HepG2 (cell line): Measurements from ENCODE around the gene ADGRB3. TPM values are rescaled to one million over a fixed set of nuclear protein-coding genes. Genes with fewer than 3 reads are reported as not detected.

Experiments used
- HMG20A ChIP-seq: IDR thresholded peaks from 2 replicates; pipeline ENCODE4 v1.6.1; 2016; ENCODE audit warnings: borderline replicate concordance
- KLF12 ChIP-seq: sonication (generic); formaldehyde crosslinking; IDR thresholded peaks from 2 replicates; pipeline ENCODE4 v1.4.0; 2020; ENCODE audit warnings: missing genetic modification reagents, borderline replicate concordance
- KMT2A ChIP-seq: sonication (generic); formaldehyde crosslinking; IDR thresholded peaks from 2 replicates; pipeline ENCODE4 v1.4.0; 2020; ENCODE audit warnings: missing genetic modification reagents
- MAF1 ChIP-seq: sonication (generic); formaldehyde crosslinking; IDR thresholded peaks from 2 replicates; pipeline ENCODE4 v1.5.0; 2020; ENCODE audit warnings: missing genetic modification reagents, borderline replicate concordance
- NFE2 ChIP-seq: sonication (generic); formaldehyde crosslinking; IDR thresholded peaks from 2 replicates; pipeline ENCODE4 v1.4.0; 2020; ENCODE audit warnings: missing genetic modification reagents
- NRL ChIP-seq: sonication (generic); formaldehyde crosslinking; IDR thresholded peaks from 2 replicates; pipeline ENCODE4 v1.5.0; 2020; ENCODE audit warnings: missing genetic modification reagents, mild to moderate bottlenecking, moderate library complexity, borderline replicate concordance
- PCBP1 ChIP-seq: fragments of 200-400 bp; formaldehyde crosslinking; IDR thresholded peaks from 2 replicates; pipeline ENCODE4 v1.6.1; 2017; ENCODE audit warnings: mild to moderate bottlenecking, low read depth, low read length, borderline replicate concordance
- RFXAP ChIP-seq: sonication (generic); formaldehyde crosslinking; IDR thresholded peaks from 2 replicates; pipeline ENCODE4 v1.4.0; 2020; ENCODE audit warnings: missing genetic modification reagents, borderline replicate concordance
- SMAD9 ChIP-seq: sonication (generic); formaldehyde crosslinking; IDR thresholded peaks from 2 replicates; pipeline ENCODE4 v1.5.1; 2020; ENCODE audit warnings: mild to moderate bottlenecking, missing genetic modification reagents
- SP1 ChIP-seq, 2 experiments: fragments of 450-650 bp in 1 of 2; sonication (generic) in 1 of 2; formaldehyde crosslinking in 1 of 2; IDR thresholded peaks; 2 replicates each; pipeline versions ENCODE4 v1.4.0 to v1.6.1; 2016 to 2020; ENCODE audit warnings: missing genetic modification reagents in 1 of 2
- XBP1 ChIP-seq: sonication (generic); formaldehyde crosslinking; IDR thresholded peaks from 2 replicates; pipeline ENCODE4 v1.5.0; 2020; ENCODE audit warnings: missing genetic modification reagents
- ZMAT3 ChIP-seq: sonication (generic); formaldehyde crosslinking; conservative IDR thresholded peaks from 2 replicates; pipeline ENCODE4 v1.7.0; 2021; ENCODE audit warnings: missing genetic modification reagents
- ZNF460 ChIP-seq: sonication (generic); formaldehyde crosslinking; IDR thresholded peaks from 2 replicates; pipeline ENCODE4 v1.5.1; 2020; ENCODE audit warnings: missing genetic modification reagents, mild to moderate bottlenecking, borderline replicate concordance
- ZNF468 ChIP-seq: sonication (generic); formaldehyde crosslinking; IDR thresholded peaks from 2 replicates; pipeline ENCODE4 v1.8.0; 2022; ENCODE audit warnings: mild to moderate bottlenecking, moderate library complexity, missing genetic modification reagents
- ZNF720 ChIP-seq: sonication (generic); formaldehyde crosslinking; IDR thresholded peaks from 2 replicates; pipeline ENCODE4 v1.4.0; 2020; ENCODE audit warnings: missing genetic modification reagents
- ZNF841 ChIP-seq: sonication (generic); formaldehyde crosslinking; IDR thresholded peaks from 2 replicates; pipeline ENCODE4 v1.8.1; 2023; ENCODE audit warnings: missing genetic modification reagents, borderline replicate concordance
- ZNF878 ChIP-seq: sonication (generic); formaldehyde crosslinking; IDR thresholded peaks from 2 replicates; pipeline ENCODE4 v1.8.1; 2023; ENCODE audit warnings: mild to moderate bottlenecking, missing genetic modification reagents, moderate library complexity
- ZSCAN31 ChIP-seq: sonication (generic); formaldehyde crosslinking; IDR thresholded peaks from 2 replicates; pipeline ENCODE4 v1.5.0; 2020; ENCODE audit warnings: low read depth, mild to moderate bottlenecking, missing genetic modification reagents
- polyA plus RNA-seq, 8 experiments: library from polyadenylated mRNA; depleted of rRNA in 3 of 8; stranded (reverse) in 7 of 8; unstranded in 1 of 8; fragments of >200 nt; fragmentation: Illumina TruSeq in 4 of 8; extraction: Trizol in 4 of 8; gene quantifications; 2 replicates each; pipeline versions ENCODE4 v1.2.1 to v1.2.3, GENCODE V29; 2011 to 2016; ENCODE audit warnings: low read depth in 4 of 8, missing spikeins in 1 of 8, mixed read lengths in 1 of 8; ENCODE audit not compliant: insufficient read depth in 1 of 8
- total RNA-seq, 5 experiments: library from RNA; depleted of rRNA; stranded (reverse); fragments of >200 nt; fragmentation: Illumina TruSeq; extraction: Trizol; gene quantifications; 2 replicates each; pipeline ENCODE4 v1.2.3, GENCODE V29; 2016; ENCODE audit warnings: low read depth in 1 of 5
- TF ChIP-seq, protein P1 (sequence below): sonication (generic); formaldehyde crosslinking; IDR thresholded peaks from 2 replicates; pipeline ENCODE4 v1.4.0; 2020; ENCODE audit warnings: missing genetic modification reagents
- TF ChIP-seq, protein P2 (sequence below): sonication (generic); formaldehyde crosslinking; conservative IDR thresholded peaks from 2 replicates; pipeline ENCODE4 v1.8.0; 2022; ENCODE audit warnings: mild to moderate bottlenecking, moderate library complexity, missing genetic modification reagents
- TF ChIP-seq, protein P3 (sequence below): IDR thresholded peaks from 2 replicates; pipeline ENCODE4 v1.6.1; 2012; ENCODE audit warnings: inconsistent platforms
- TF ChIP-seq, protein P4 (sequence below): sonication (generic); formaldehyde crosslinking; IDR thresholded peaks from 2 replicates; pipeline ENCODE4 v1.4.0; 2020; ENCODE audit warnings: low read depth, mild to moderate bottlenecking, missing genetic modification reagents

Gene ADGRB3
- total and polyA plus RNA-seq, 2 of the 13 experiments (the other 11 are each of a cell fraction or from before 2014, with no cell fraction given) = not detected

DNA sequence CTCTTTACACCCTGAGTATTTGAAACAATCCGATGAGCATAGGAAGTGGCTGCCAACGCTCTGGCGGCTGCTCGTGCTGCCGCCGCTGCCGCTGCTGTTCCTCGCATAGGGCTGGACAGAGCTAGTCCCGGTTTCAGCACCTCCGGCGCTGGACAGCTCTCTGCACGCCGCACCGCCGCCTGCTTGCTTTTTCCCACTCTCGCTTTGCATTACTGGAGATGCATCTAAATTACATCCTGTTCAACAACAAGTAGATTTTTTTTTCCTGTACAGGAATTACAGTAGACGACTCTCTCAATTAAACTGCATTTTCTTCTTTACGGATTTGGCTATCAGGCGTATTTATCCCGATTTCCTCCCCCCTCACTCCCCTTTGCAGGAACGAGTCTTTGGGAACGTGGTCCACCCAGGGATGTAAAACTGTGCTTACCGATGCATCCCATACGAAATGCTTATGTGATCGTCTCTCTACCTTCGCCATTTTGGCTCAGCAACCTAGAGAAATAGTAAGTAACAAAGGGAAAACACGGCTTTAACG, 597.9 kb downstream of the ADGRB3 start (continued):
- TF ChIP-seq, protein P1, sequence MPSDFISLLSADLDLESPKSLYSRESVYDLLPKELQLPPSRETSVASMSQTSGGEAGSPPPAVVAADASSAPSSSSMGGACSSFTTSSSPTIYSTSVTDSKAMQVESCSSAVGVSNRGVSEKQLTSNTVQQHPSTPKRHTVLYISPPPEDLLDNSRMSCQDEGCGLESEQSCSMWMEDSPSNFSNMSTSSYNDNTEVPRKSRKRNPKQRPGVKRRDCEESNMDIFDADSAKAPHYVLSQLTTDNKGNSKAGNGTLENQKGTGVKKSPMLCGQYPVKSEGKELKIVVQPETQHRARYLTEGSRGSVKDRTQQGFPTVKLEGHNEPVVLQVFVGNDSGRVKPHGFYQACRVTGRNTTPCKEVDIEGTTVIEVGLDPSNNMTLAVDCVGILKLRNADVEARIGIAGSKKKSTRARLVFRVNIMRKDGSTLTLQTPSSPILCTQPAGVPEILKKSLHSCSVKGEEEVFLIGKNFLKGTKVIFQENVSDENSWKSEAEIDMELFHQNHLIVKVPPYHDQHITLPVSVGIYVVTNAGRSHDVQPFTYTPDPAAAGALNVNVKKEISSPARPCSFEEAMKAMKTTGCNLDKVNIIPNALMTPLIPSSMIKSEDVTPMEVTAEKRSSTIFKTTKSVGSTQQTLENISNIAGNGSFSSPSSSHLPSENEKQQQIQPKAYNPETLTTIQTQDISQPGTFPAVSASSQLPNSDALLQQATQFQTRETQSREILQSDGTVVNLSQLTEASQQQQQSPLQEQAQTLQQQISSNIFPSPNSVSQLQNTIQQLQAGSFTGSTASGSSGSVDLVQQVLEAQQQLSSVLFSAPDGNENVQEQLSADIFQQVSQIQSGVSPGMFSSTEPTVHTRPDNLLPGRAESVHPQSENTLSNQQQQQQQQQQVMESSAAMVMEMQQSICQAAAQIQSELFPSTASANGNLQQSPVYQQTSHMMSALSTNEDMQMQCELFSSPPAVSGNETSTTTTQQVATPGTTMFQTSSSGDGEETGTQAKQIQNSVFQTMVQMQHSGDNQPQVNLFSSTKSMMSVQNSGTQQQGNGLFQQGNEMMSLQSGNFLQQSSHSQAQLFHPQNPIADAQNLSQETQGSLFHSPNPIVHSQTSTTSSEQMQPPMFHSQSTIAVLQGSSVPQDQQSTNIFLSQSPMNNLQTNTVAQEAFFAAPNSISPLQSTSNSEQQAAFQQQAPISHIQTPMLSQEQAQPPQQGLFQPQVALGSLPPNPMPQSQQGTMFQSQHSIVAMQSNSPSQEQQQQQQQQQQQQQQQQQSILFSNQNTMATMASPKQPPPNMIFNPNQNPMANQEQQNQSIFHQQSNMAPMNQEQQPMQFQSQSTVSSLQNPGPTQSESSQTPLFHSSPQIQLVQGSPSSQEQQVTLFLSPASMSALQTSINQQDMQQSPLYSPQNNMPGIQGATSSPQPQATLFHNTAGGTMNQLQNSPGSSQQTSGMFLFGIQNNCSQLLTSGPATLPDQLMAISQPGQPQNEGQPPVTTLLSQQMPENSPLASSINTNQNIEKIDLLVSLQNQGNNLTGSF (CRISPR knock-in tag) = peak; percentile 99
- TF ChIP-seq ZNF468 (peak; percentile 89; the same call in 1 of the 2 replicates), PCBP1 (no peak), KMT2A (CRISPR knock-in tag) (peak; percentile 57; the same call in 1 of the 2 replicates), SP1 (IDR thresholded peaks at IDR 0.05) (no peak), SP1 (CRISPR knock-in tag; IDR thresholded peaks at IDR 0.05) (no peak), ZSCAN31 (CRISPR knock-in tag) (peak; percentile 69; the same call in 1 of the 2 replicates), XBP1 (peak; percentile 98), ZNF720 (CRISPR knock-in tag) (peak; percentile 98), ZNF878 (CRISPR knock-in tag) (peak; percentile 94), NFE2 (CRISPR knock-in tag) (peak; percentile 79), ZNF460 (CRISPR knock-in tag) (no peak), ZMAT3 (CRISPR knock-in tag) (peak; percentile 99), SMAD9 (CRISPR knock-in tag) (peak; percentile 96; the same call in 1 of the 2 replicates), NRL (CRISPR knock-in tag) (peak; percentile 92), HMG20A (CRISPR knock-in tag) (peak; percentile 70; the same call in 1 of the 2 replicates), ZNF841 (CRISPR knock-in tag) (peak; percentile 85; the same call in 1 of the 2 replicates), MAF1 (CRISPR knock-in tag) (peak; percentile 98), RFXAP (CRISPR knock-in tag) (peak; percentile 87), KLF12 (CRISPR knock-in tag) (peak; percentile 98)
- TF ChIP-seq, protein P2, sequence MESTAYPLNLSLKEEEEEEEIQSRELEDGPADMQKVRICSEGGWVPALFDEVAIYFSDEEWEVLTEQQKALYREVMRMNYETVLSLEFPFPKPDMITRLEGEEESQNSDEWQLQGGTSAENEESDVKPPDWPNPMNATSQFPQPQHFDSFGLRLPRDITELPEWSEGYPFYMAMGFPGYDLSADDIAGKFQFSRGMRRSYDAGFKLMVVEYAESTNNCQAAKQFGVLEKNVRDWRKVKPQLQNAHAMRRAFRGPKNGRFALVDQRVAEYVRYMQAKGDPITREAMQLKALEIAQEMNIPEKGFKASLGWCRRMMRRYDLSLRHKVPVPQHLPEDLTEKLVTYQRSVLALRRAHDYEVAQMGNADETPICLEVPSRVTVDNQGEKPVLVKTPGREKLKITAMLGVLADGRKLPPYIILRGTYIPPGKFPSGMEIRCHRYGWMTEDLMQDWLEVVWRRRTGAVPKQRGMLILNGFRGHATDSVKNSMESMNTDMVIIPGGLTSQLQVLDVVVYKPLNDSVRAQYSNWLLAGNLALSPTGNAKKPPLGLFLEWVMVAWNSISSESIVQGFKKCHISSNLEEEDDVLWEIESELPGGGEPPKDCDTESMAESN (CRISPR knock-in tag) = peak; percentile 88
- TF ChIP-seq, protein P3, sequence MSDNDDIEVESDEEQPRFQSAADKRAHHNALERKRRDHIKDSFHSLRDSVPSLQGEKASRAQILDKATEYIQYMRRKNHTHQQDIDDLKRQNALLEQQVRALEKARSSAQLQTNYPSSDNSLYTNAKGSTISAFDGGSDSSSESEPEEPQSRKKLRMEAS = peak; percentile 71
- TF ChIP-seq, protein P4, sequence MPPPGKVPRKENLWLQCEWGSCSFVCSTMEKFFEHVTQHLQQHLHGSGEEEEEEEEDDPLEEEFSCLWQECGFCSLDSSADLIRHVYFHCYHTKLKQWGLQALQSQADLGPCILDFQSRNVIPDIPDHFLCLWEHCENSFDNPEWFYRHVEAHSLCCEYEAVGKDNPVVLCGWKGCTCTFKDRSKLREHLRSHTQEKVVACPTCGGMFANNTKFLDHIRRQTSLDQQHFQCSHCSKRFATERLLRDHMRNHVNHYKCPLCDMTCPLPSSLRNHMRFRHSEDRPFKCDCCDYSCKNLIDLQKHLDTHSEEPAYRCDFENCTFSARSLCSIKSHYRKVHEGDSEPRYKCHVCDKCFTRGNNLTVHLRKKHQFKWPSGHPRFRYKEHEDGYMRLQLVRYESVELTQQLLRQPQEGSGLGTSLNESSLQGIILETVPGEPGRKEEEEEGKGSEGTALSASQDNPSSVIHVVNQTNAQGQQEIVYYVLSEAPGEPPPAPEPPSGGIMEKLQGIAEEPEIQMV (CRISPR knock-in tag) = peak; percentile 82; the same call in 1 of the 2 replicates
